ENCODE results near the gene C17orf67.

The C17orf67 gene

DNA sequence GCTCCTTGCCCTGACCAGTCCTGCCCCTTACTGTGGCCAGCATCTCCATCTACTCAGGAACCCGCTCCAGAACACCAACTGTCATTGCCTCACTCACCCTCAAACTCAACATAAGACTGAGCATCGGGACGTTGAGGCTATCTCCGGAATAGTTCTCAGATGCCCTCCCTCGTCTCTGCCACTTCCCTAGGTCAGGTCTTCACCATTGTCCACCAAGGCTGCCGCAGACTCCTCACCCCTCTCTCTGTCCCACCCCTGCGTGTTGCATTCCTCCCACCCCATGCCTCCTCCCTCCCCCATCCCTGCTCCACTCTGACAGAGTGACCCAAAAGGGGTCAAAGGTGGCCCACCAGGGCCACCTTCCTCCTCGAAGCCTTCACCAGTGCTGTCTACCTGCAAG lies 37.2 kb downstream of the C17orf67 start:
- TF ChIP-seq TAF1 (IDR thresholded peaks at IDR 0.05; ENCODE audit: borderline replicate concordance, insufficient read depth, low read length), result no peak
- TF ChIP-seq FOXP2 (optimal IDR thresholded peaks at IDR 0.05; ENCODE audit: borderline replicate concordance, extremely low read depth, extremely low read length, insufficient read depth), result no peak
- TF ChIP-seq POLR2AphosphoS5 (IDR thresholded peaks at IDR 0.05; ENCODE audit: low read depth, low read length), result no peak
- TF ChIP-seq REST (IDR thresholded peaks at IDR 0.05; ENCODE audit: insufficient read depth in 1 of 2, low read depth in 2 of 2, low read length in 2 of 2), result no peak
- no peak for TF ChIP-seq SIN3A (IDR thresholded peaks at IDR 0.05; ENCODE audit: borderline replicate concordance, insufficient read depth, low read length)

DNA sequence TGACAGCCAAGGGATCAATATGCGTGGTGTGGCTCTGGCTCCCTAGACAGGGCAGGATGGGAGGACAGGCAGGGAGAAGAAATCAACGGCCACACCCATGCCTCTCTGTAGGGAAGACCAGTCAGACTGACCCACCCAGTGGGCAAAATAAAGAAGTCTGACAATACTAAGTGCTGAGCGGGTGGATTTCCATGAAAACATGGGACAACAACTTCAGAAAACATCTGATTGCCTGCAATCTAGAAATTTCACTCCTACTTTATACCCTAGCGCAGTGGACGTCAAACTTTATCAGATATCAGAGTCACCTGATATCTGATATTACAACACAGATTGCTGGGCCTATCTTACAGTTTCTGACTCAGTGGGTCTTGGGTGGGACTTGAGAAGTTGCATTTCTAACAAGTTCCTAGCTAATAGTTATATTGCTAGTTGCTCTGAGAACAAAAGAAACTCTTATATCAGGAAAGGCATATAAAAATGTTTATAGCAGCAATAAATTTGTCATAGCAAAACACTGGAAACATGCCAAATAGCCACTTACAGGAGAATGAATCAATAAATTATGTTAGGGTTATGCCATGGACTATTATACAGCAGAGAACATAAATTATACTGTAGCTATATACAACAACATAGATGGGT lies 38.4 kb downstream of the C17orf67 start:
- TF ChIP-seq REST (IDR thresholded peaks at IDR 0.05; ENCODE audit: insufficient read depth in 1 of 2, low read depth in 2 of 2, low read length in 2 of 2) (no peak), SIN3A (IDR thresholded peaks at IDR 0.05; ENCODE audit: borderline replicate concordance, insufficient read depth, low read length) (no peak), FOXP2 (optimal IDR thresholded peaks at IDR 0.05; ENCODE audit: borderline replicate concordance, extremely low read depth, extremely low read length, insufficient read depth) (no peak), POLR2AphosphoS5 (IDR thresholded peaks at IDR 0.05; ENCODE audit: low read depth, low read length) (no peak), TAF1 (IDR thresholded peaks at IDR 0.05; ENCODE audit: borderline replicate concordance, insufficient read depth, low read length) (no peak)

- no peak for TF ChIP-seq FOXP2 (optimal IDR thresholded peaks at IDR 0.05; ENCODE audit: borderline replicate concordance, extremely low read depth, extremely low read length, insufficient read depth)
- TF ChIP-seq SIN3A (IDR thresholded peaks at IDR 0.05; ENCODE audit: borderline replicate concordance, insufficient read depth, low read length), result no peak
- TF ChIP-seq REST (IDR thresholded peaks at IDR 0.05; ENCODE audit: insufficient read depth in 1 of 2, low read depth in 2 of 2, low read length in 2 of 2), result no peak
- TF ChIP-seq TAF1 (IDR thresholded peaks at IDR 0.05; ENCODE audit: borderline replicate concordance, insufficient read depth, low read length), result no peak
- TF ChIP-seq POLR2AphosphoS5 (IDR thresholded peaks at IDR 0.05; ENCODE audit: low read depth, low read length), result no peak
These were observed 39.8 kb downstream of the C17orf67 start for GRCh38 chr17:56793957-56794356.

- no peak for TF ChIP-seq POLR2AphosphoS5 (IDR thresholded peaks at IDR 0.05; ENCODE audit: low read depth, low read length)
- no peak for TF ChIP-seq TAF1 (IDR thresholded peaks at IDR 0.05; ENCODE audit: borderline replicate concordance, insufficient read depth, low read length)
- TF ChIP-seq SIN3A (IDR thresholded peaks at IDR 0.05; ENCODE audit: borderline replicate concordance, insufficient read depth, low read length), result no peak
These were observed 40.2 kb downstream of the C17orf67 start for GRCh38 chr17:56793531-56793930.

DNA sequence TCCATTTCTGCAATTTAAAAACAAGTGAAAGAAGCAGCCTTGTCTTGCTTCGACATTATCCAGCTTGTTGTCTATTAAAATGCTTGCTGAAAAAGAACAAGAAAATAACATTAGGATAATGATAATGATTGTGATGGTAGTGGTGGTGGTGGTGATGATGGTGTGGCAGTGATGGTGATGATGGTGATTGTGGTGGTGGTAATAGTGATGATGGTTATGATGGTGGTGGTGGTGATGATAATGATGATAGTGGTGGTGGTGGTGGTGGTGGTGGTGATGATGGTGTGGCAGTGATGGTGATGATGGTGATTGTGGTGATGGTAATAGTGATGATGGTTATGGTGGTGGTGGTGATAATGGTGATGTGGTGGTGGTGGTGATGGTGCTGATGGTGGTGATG lies 41.5 kb downstream of the C17orf67 start:
- TF ChIP-seq REST (IDR thresholded peaks at IDR 0.05; ENCODE audit: insufficient read depth in 1 of 2, low read depth in 2 of 2, low read length in 2 of 2), result no peak
- no peak for TF ChIP-seq SIN3A (IDR thresholded peaks at IDR 0.05; ENCODE audit: borderline replicate concordance, insufficient read depth, low read length)
- no peak for TF ChIP-seq POLR2AphosphoS5 (IDR thresholded peaks at IDR 0.05; ENCODE audit: low read depth, low read length)
- no peak for TF ChIP-seq FOXP2 (optimal IDR thresholded peaks at IDR 0.05; ENCODE audit: borderline replicate concordance, extremely low read depth, extremely low read length, insufficient read depth)
- TF ChIP-seq TAF1 (IDR thresholded peaks at IDR 0.05; ENCODE audit: borderline replicate concordance, insufficient read depth, low read length), result no peak
